ENCODE results near the gene DNAH14.
"Not testable (repeated sequence)": the region's sequence is repeated elsewhere in the genome, so short reads cannot be mapped to it uniquely, and the experiment has no call there.

DNAH14 gene

GRCh38 chr1:225155555-225155954, 226.1 kb downstream of the DNAH14 start:
- DNase-seq (ENCODE audit: low read depth in 2 of 2): no peak

- no peak for DNase-seq (ENCODE audit: low read depth in 2 of 2)
Measured at GRCh38 chr1:225156254-225156653, 226.8 kb downstream of the DNAH14 start.

- DNase-seq (ENCODE audit: low read depth in 2 of 2): no peak
Measured at GRCh38 chr1:225158291-225158690, 228.8 kb downstream of the DNAH14 start.

- no peak for DNase-seq (ENCODE audit: low read depth in 2 of 2)
Measured at GRCh38 chr1:225159793-225160192, 230.3 kb downstream of the DNAH14 start.

GRCh38 chr1:225177409-225177808, 247.9 kb downstream of the DNAH14 start:
- not testable (repeated sequence) for DNase-seq (ENCODE audit: low read depth in 2 of 2)

GRCh38 chr1:225179686-225180085, 250.2 kb downstream of the DNAH14 start:
- no peak for DNase-seq (ENCODE audit: low read depth in 2 of 2)

GRCh38 chr1:225182716-225183115, 253.2 kb downstream of the DNAH14 start:
- DNase-seq (ENCODE audit: low read depth in 2 of 2): no peak

- DNase-seq (ENCODE audit: low read depth in 2 of 2): no peak
Measured at GRCh38 chr1:225191199-225191753, 261.8 kb downstream of the DNAH14 start.

GRCh38 chr1:225201447-225201846, 272.0 kb downstream of the DNAH14 start:
- no peak for DNase-seq (ENCODE audit: low read depth in 2 of 2)

- DNase-seq (ENCODE audit: low read depth in 2 of 2): no peak
Measured at GRCh38 chr1:225207791-225208190, 278.3 kb downstream of the DNAH14 start.

- no peak for DNase-seq (ENCODE audit: low read depth in 2 of 2)
Measured at GRCh38 chr1:225209153-225209552, 279.7 kb downstream of the DNAH14 start.

GRCh38 chr1:225210180-225210579, 280.7 kb downstream of the DNAH14 start:
- DNase-seq (ENCODE audit: low read depth in 2 of 2): not testable (repeated sequence)

GRCh38 chr1:225211694-225212442, 282.4 kb downstream of the DNAH14 start:
- not testable (repeated sequence) for DNase-seq (ENCODE audit: low read depth in 2 of 2)

GRCh38 chr1:225224287-225224686, 294.8 kb downstream of the DNAH14 start:
- DNase-seq (ENCODE audit: low read depth in 2 of 2): no peak

- DNase-seq (ENCODE audit: low read depth in 2 of 2): no peak
Measured at GRCh38 chr1:225225681-225226080, 296.2 kb downstream of the DNAH14 start.

GRCh38 chr1:225228871-225229303, 299.4 kb downstream of the DNAH14 start:
- no peak for DNase-seq (ENCODE audit: low read depth in 2 of 2)

- not testable (repeated sequence) for DNase-seq (ENCODE audit: low read depth in 2 of 2)
Measured at GRCh38 chr1:225229429-225229828, 300.0 kb downstream of the DNAH14 start.

- DNase-seq (ENCODE audit: low read depth in 2 of 2): no peak
Measured at GRCh38 chr1:225230483-225230882, 301.0 kb downstream of the DNAH14 start.

GRCh38 chr1:225232930-225233329, 303.5 kb downstream of the DNAH14 start:
- not testable (repeated sequence) for DNase-seq (ENCODE audit: low read depth in 2 of 2)

GRCh38 chr1:225242611-225243010, 313.1 kb downstream of the DNAH14 start:
- no peak for DNase-seq (ENCODE audit: low read depth in 2 of 2)

GRCh38 chr1:225250432-225250831, 321.0 kb downstream of the DNAH14 start:
- no peak for DNase-seq (ENCODE audit: low read depth in 2 of 2)

- no peak for DNase-seq (ENCODE audit: low read depth in 2 of 2)
Measured at GRCh38 chr1:225253173-225253572, 323.7 kb downstream of the DNAH14 start.

- DNase-seq (ENCODE audit: low read depth in 2 of 2): no peak
Measured at GRCh38 chr1:225253784-225254183, 324.3 kb downstream of the DNAH14 start.
